K562 (cell line): ENCODE measurements around the gene KAT7. TPM values are rescaled to one million over a fixed set of nuclear protein-coding genes. Genes with fewer than 3 reads are reported as not detected.

ENCODE experiments used
- ATAC-seq: fragments of 200-7000 bp; cut with Tn5 transposase; 3 replicates; pipeline ENCODE4 v1.9.1; 2020; ENCODE audit warnings: moderate library complexity
- BruUV-seq: library from RNA; stranded (reverse); fragments of 400-500 nt; replicated peaks from 2 replicates; lab custom pipeline; 2021; lab: Mats Ljungman, UMichigan
- CTCF ChIA-PET: fragments of 300-600 bp; formaldehyde crosslinking; extraction: SDS; loops from one replicate; lab custom pipeline; 2021; ENCODE audit warnings: low intra/inter-chr PET ratio; lab: Yijun Ruan, JAX
- POLR2A ChIA-PET: fragments of 300-600, 350-650 bp; sonication (Branson Sonifier 250); formaldehyde crosslinking; extraction: SDS; loops from one replicate; lab custom pipeline; 2021; ENCODE audit warnings: antibody characterized with exemption, inconsistent platforms; lab: Yijun Ruan, JAX
- DNase-seq, 4 experiments: peaks; one replicate each; pipeline versions ENCODE4 v3.0.0 to v3.0.0-alpha.2; 2011 to 2018; ENCODE audit warnings: low spot score in 3 of 4, mixed read lengths in 3 of 4; ENCODE audit errors: extremely low read depth in 1 of 4
- FAIRE-seq: peaks from 2 replicates; lab custom pipeline; 2011; peaks lifted over from hg19 to GRCh38; lab: Jason Lieb, UNC
- H2AFZ ChIP-seq: 2 replicates; pipeline ENCODE4 v1.6.0; 2011; ENCODE audit warnings: low read depth, low read length, control low read depth, inconsistent platforms
- H3K27ac ChIP-seq: fragments of 200-600 bp; 3 replicates; pipeline ENCODE4 v1.8.0; 2011; ENCODE audit warnings: low read depth, mild to moderate bottlenecking, control low read depth, inconsistent platforms, low read length, moderate library complexity, mixed read lengths; ENCODE audit errors: extremely low read depth
- H3K27me3 ChIP-seq, 2 experiments: fragments of 300-600 bp in 1 of 2; 2 replicates in 1 of 2; 3 replicates in 1 of 2; pipeline versions ENCODE4 v1.6.0 to v1.8.0; 2011; ENCODE audit warnings: inconsistent platforms in 2 of 2, low read length in 2 of 2, mild to moderate bottlenecking in 1 of 2, mixed read lengths in 1 of 2, moderate library complexity in 1 of 2; ENCODE audit not compliant: control insufficient read depth in 2 of 2, insufficient read depth in 2 of 2
- H3K36me3 ChIP-seq: fragments of 300-600 bp; 3 replicates; pipeline ENCODE4 v1.8.0; 2011; ENCODE audit warnings: mild to moderate bottlenecking, low read length, inconsistent platforms; ENCODE audit not compliant: control insufficient read depth, insufficient read depth
- H3K4me1 ChIP-seq, 2 experiments: fragments of 200-600 bp in 1 of 2; replicated peaks in 1 of 2; 2 replicates in 1 of 2; 3 replicates in 1 of 2; pipeline versions ENCODE4 v1.5.1 to v1.8.0; 2011; ENCODE audit warnings: inconsistent platforms in 2 of 2, low read length in 2 of 2, mild to moderate bottlenecking in 1 of 2, mixed read lengths in 1 of 2, moderate library complexity in 1 of 2; ENCODE audit not compliant: control insufficient read depth in 2 of 2, insufficient read depth in 2 of 2
- H3K4me2 ChIP-seq: 2 replicates; pipeline ENCODE4 v1.6.1; 2011; ENCODE audit warnings: low read length, control low read depth, inconsistent platforms, mixed read lengths; ENCODE audit not compliant: insufficient read depth
- H3K4me3 ChIP-seq: fragments of 200-600 bp; sonication (generic), shearing (Covaris generic); 2 replicates; pipeline ENCODE4 v1.5.1; 2016; ENCODE audit warnings: control low read depth, inconsistent platforms
- H3K79me2 ChIP-seq: fragments of 200-600 bp; 3 replicates; pipeline ENCODE4 v1.8.0; 2011; ENCODE audit warnings: low read length, inconsistent platforms; ENCODE audit not compliant: control insufficient read depth, insufficient read depth
- H3K9ac ChIP-seq, 2 experiments: 2 replicates each; pipeline versions ENCODE4 v1.6.0 to v1.6.1; 2011; ENCODE audit warnings: low read depth in 2 of 2, low read length in 2 of 2, control low read depth in 1 of 2, inconsistent platforms in 1 of 2, mild to moderate bottlenecking in 1 of 2, mixed read lengths in 1 of 2; ENCODE audit not compliant: insufficient read depth in 1 of 2
- H3K9me1 ChIP-seq: one replicate; pipeline ENCODE4 v1.6.0; 2011; ENCODE audit warnings: inconsistent platforms, mild to moderate bottlenecking, low read length, moderate library complexity; ENCODE audit not compliant: control insufficient read depth, insufficient read depth
- H3K9me3 ChIP-seq: replicated peaks from 2 replicates; pipeline ENCODE4 v1.5.1; 2011; ENCODE audit warnings: low read depth, low read length, inconsistent platforms; ENCODE audit not compliant: control insufficient read depth, insufficient read depth
- H4K20me1 ChIP-seq: replicated peaks from 2 replicates; pipeline ENCODE4 v1.6.1; 2011; ENCODE audit warnings: low read length, inconsistent platforms, mixed read lengths; ENCODE audit not compliant: control insufficient read depth, insufficient read depth
- BCOR ChIP-seq: fragments of 450-650 bp; IDR thresholded peaks from 2 replicates; pipeline ENCODE4 v1.6.1; 2016
- HNRNPLL ChIP-seq: fragments of 200-400 bp; formaldehyde crosslinking; IDR thresholded peaks from 2 replicates; pipeline ENCODE4 v1.6.1; 2017; ENCODE audit warnings: low read length, low read depth, mild to moderate bottlenecking; ENCODE audit not compliant: poor library complexity, severe bottlenecking
- MAFF ChIP-seq: IDR thresholded peaks from 2 replicates; pipeline ENCODE4 v1.6.1; 2012; ENCODE audit warnings: low read length, improper control_type of control experiment
- RBM25 ChIP-seq: fragments of 200-400 bp; formaldehyde crosslinking; IDR thresholded peaks from 2 replicates; pipeline ENCODE4 v1.6.1; 2018; ENCODE audit warnings: low read length, low read depth, moderate library complexity; ENCODE audit not compliant: severe bottlenecking
- TRIM24 ChIP-seq, 2 experiments: fragments of 450-650 bp; IDR thresholded peaks; 2 replicates each; pipeline ENCODE4 v1.6.1; 2016
- ZFP36 ChIP-seq: fragments of 150-350 bp; IDR thresholded peaks from 2 replicates; pipeline ENCODE4 v1.6.1; 2018; ENCODE audit warnings: low read length, low read depth; ENCODE audit not compliant: partially characterized antibody
- ZNF398 ChIP-seq: fragments of 250-450 bp; sonication (Bioruptor Pico); IDR thresholded peaks from 2 replicates; pipeline ENCODE4 v1.8.0; 2021; ENCODE audit warnings: moderate library complexity, mild to moderate bottlenecking, inconsistent platforms
- WGBS: fragments of 100-300 bp; shearing (Covaris generic); methylation state at CpG from one replicate; pipeline ENCODE4 v1.1.6; 2016; ENCODE audit warnings: low coverage, mixed read lengths; ENCODE audit not compliant: insufficient coverage; ENCODE audit errors: missing lambda C conversion rate; 5-methylcytosine and 5-hydroxymethylcytosine counted together
- in situ Hi-C: fragments of 300-500 bp; cut with MboI; formaldehyde crosslinking; loops from 4 replicates; pipeline ENCODE4 v1.15.0; 2018; ENCODE audit warnings: inconsistent platforms, mixed read lengths
- intact Hi-C: fragments of 100-400 bp; cut with micrococcal nuclease; formaldehyde crosslinking; loops from 2 replicates; pipeline ENCODE4 v1.14.2; 2022
- polyA plus RNA-seq, 8 experiments: library from polyadenylated mRNA; depleted of rRNA in 4 of 8; stranded (reverse) in 5 of 8; unstranded in 3 of 8; fragments of >200 nt; fragmentation: Nextera tagmentation in 2 of 8; fragmentation: Illumina TruSeq in 1 of 8; extraction: Ambion mirVana in 2 of 8; extraction: Trizol in 1 of 8; gene quantifications; 2 replicates each; pipeline versions ENCODE4 v1.2.1 to v1.2.3, GENCODE V29; 2011 to 2014; ENCODE audit warnings: inconsistent platforms in 1 of 8, missing spikeins in 1 of 8
- total RNA-seq, 7 experiments: library from RNA; depleted of rRNA in 6 of 7; stranded (reverse); fragments of >200 nt in 6 of 7; fragmentation: Illumina TruSeq in 2 of 7; extraction: Trizol in 2 of 7; gene quantifications; 2 replicates each; pipeline versions ENCODE4 v1.2.1 to v1.2.3, GENCODE V29; 2011 to 2021; ENCODE audit warnings: low replicate concordance in 1 of 7
- TF ChIP-seq, protein P1 (sequence below), 2 experiments: fragments of 450-650 bp; conservative IDR thresholded peaks; 2 replicates each; pipeline ENCODE4 v1.6.1; 2017; ENCODE audit warnings: mild to moderate bottlenecking in 2 of 2, moderate library complexity in 2 of 2

The KAT7 gene
- total and polyA plus RNA-seq, 9 of the 15 experiments (the other 6 are each of a cell fraction or from before 2014, with no cell fraction given): 10.8 to 57.3 (median 34.8) TPM

DNA sequence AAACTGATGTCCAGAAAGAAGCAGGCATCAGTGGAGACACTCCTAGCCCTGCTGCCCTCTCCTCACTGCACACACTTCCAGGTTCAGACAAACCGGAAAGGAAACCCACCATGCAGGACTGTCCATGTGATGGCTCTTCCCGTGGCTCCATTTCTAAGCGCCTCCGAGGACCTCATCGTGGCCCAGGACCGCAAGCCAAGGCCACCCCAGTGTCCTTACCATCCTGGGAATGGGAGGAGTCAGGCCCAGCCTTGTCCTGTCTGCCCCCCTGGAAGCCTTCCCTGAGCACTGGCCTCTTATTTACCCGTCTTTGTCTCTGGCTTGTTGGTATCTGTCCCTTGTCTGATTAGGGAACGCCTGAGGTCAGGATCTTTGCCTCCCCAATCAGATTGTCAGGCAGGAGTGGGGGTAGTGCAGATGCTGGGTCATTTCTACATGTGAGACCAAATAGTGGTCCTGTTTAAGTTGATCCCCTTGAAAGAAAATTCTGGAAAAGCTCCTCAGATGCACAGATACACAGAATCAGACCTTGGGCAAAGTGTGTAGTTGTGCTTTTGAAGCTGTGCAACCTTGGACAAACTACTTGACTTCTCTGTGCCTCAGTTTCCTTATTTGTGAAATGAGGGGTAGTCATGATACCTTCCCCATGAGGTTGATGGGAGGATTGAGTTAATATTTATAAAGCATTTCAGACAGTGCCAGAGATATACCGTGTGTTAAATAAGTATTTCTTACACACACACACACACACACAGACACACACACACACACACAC, 58.6 kb downstream of the KAT7 start:
- POLR2A ChIA-PET: interaction anchor here (0.6 to 0.8 kb wide), 2 partner anchors 14 to 728 kb away, joined by 3 to 4 read pairs; no protein-coding TSS in a partner anchor
- in situ Hi-C loops: loop anchor here (5.0 kb wide), 2 partner anchors 140 to 275 kb away; partner anchors contain the start of gene SLC35B1
- CTCF ChIA-PET: no interaction called here

More for the DNA sequence above, 58.6 kb downstream of the KAT7 start:
- Histone ChIP-seq H3K27me3 (peaks cover 0 to 15% of the 10 kb centered on the region in 2 experiments; a peak in 3 of 5 replicates), H3K9me3 (no peaks in the 10 kb centered on the region), H3K36me3 (no peaks in the 10 kb centered on the region), H3K4me2 (no peak overlapping the region), H3K4me3 (no peak overlapping the region), H3K4me1 (peaks cover 5 to 15% of the 10 kb centered on the region in 2 experiments; a peak in 3 of 5 replicates), H3K27ac (no peak overlapping the region), H2AFZ (no peak overlapping the region), H3K79me2 (no peaks in the 10 kb centered on the region), H3K9me1 (no peaks in the 10 kb centered on the region), H4K20me1 (0 out of 2 replicates have a peak, but pooled peaks cover 9% of the 10 kb centered on the region), H3K9ac (peak overlapping the region in 1 of 2 experiments; percentile 56; a peak in 1 of 4 replicates)
- ATAC-seq: no peak
- FAIRE-seq: no peak
- 40% methylated on average over 9 of the region's 9 CpGs for WGBS
- TF ChIP-seq BCOR: peak; percentile 82
- no peak for TF ChIP-seq MAFF
- no peak for TF ChIP-seq HNRNPLL
- TF ChIP-seq, protein P1, sequence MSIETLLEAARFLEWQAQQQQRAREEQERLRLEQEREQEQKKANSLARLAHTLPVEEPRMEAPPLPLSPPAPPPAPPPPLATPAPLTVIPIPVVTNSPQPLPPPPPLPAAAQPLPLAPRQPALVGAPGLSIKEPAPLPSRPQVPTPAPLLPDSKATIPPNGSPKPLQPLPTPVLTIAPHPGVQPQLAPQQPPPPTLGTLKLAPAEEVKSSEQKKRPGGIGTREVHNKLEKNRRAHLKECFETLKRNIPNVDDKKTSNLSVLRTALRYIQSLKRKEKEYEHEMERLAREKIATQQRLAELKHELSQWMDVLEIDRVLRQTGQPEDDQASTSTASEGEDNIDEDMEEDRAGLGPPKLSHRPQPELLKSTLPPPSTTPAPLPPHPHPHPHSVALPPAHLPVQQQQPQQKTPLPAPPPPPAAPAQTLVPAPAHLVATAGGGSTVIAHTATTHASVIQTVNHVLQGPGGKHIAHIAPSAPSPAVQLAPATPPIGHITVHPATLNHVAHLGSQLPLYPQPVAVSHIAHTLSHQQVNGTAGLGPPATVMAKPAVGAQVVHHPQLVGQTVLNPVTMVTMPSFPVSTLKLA (conservative IDR thresholded peaks at IDR 0.05): no peak
- no peak for TF ChIP-seq ZNF398 (CRISPR knock-in tag)
- no peak for TF ChIP-seq TRIM24 (IDR thresholded peaks at IDR 0.05)
- TF ChIP-seq RBM25: peak; percentile 79
- TF ChIP-seq ZFP36: peak; percentile 45
- BruUV-seq: no TSS peak
- DNase-seq: no peak
- intact Hi-C loops: no loop called here
